Measurements from ENCODE around the gene TAF4.

DNA sequence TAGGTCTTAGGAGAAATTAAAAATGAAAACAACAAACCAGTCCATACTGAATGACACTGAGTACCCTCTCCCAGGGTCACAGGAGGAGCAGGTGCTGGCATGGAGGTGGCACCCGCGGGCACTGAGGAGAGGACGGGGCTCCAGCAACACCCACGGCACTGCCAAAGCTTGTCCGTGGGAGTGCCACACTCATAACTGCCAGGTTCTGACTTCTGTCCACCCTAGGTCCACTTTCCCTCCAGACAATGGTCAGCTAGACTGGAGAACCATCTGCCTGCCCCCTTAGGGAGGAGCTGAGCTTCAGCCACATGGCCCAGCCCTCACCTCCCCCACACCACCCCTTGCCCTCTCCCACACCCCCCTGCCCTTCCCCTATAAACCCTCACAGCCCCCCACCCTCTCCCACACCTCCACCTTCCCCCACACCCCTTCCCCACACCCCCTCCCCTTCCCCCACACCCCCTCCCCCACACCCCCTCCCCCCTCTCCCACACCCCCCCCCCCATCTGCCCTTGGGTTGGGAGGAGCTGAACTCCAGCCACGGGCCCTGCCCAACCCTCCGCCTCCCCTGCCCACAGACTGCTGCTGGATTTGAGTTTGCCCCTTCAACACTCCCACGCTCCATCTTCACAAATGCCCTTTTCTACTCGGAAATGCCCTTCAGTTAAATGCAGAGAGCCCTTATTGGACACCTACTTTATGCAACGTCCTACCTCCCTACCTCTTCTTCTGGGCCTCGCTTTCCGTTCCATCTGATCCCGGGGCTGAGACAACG lies 129.6 kb downstream of the TAF4 start:
- TF ChIP-seq, protein P1, sequence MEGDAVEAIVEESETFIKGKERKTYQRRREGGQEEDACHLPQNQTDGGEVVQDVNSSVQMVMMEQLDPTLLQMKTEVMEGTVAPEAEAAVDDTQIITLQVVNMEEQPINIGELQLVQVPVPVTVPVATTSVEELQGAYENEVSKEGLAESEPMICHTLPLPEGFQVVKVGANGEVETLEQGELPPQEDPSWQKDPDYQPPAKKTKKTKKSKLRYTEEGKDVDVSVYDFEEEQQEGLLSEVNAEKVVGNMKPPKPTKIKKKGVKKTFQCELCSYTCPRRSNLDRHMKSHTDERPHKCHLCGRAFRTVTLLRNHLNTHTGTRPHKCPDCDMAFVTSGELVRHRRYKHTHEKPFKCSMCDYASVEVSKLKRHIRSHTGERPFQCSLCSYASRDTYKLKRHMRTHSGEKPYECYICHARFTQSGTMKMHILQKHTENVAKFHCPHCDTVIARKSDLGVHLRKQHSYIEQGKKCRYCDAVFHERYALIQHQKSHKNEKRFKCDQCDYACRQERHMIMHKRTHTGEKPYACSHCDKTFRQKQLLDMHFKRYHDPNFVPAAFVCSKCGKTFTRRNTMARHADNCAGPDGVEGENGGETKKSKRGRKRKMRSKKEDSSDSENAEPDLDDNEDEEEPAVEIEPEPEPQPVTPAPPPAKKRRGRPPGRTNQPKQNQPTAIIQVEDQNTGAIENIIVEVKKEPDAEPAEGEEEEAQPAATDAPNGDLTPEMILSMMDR (IDR thresholded peaks at IDR 0.05) = no peak
- no peak for TF ChIP-seq ZFX (IDR thresholded peaks at IDR 0.05; ENCODE audit: borderline replicate concordance)

Data from 22Rv1 (cell line).